ENCODE measurements around the gene KMT2B. TPM values are rescaled to one million over a fixed set of nuclear protein-coding genes. Genes with fewer than 3 reads are reported as not detected.

The KMT2B gene
- total RNA-seq, 1 donor from 2014 or later: 65.6 TPM

DNA sequence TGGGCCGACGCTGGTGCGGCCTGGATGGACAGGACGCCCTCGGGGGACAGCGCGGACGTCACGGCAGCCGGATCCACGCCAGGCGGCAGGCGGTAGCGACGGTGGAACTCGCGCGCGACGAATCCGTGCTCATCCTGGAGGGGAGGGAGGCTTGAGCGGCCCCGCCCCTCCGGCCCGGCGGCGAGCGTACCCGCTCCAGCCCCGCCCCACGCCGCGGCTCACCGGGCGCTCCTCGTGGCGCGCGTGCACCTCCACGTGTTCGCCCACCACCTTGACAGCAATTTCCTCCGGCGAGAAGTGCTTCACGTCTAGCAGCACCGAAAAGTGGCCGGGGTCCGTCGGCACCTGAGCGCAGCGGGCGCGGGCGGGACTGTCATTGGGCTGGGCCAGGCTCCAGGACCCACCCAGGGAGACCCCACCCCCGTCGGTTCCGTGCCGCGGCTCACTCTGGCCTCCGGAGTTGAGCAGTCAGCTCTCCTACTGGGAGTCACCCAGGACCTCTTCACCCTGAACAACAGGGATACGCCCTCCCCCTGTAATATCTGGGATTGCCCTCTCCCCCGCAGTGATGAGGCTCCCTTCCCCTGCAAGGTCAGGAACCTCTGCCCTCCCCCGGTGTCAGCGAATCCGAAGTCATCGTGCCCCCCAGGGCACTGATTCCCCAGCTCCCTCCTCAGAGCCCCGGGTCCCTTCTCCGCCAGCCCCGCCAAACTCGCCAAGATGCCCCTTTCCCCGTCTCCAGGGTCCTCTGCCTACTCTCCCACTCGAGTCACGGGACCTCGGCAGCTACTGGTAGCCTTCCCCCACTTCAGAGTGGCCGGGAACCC lies 38.0 kb downstream of the KMT2B start:
- intact Hi-C loops (cut with micrococcal nuclease): loop anchor here (5.0 kb wide), 1 partner anchor 208 kb away; the partner anchor contains the start of gene TMEM147
- Mint-ChIP-seq H3K9me3 (no peaks in the 10 kb centered on the region), H3K27ac (no peak overlapping the region), H3K4me3 (peak overlapping the region; percentile 67), H3K36me3 (ENCODE audit: low read depth) (peaks cover 34% of the 10 kb centered on the region), H3K4me1 (peaks cover 33% of the 10 kb centered on the region), H3K27me3 (peaks cover 15% of the 10 kb centered on the region)
- TF ChIP-seq, protein P1, sequence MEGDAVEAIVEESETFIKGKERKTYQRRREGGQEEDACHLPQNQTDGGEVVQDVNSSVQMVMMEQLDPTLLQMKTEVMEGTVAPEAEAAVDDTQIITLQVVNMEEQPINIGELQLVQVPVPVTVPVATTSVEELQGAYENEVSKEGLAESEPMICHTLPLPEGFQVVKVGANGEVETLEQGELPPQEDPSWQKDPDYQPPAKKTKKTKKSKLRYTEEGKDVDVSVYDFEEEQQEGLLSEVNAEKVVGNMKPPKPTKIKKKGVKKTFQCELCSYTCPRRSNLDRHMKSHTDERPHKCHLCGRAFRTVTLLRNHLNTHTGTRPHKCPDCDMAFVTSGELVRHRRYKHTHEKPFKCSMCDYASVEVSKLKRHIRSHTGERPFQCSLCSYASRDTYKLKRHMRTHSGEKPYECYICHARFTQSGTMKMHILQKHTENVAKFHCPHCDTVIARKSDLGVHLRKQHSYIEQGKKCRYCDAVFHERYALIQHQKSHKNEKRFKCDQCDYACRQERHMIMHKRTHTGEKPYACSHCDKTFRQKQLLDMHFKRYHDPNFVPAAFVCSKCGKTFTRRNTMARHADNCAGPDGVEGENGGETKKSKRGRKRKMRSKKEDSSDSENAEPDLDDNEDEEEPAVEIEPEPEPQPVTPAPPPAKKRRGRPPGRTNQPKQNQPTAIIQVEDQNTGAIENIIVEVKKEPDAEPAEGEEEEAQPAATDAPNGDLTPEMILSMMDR (IDR thresholded peaks at IDR 0.05): no peak
- ChIA-PET POLR2A (interaction anchor here (2.1 to 3.8 kb wide), 3 partner anchors 12 to 37 kb away, joined by 5 to 69 read pairs (median 12); partner anchors contain the start of genes IGFLR1, PSENEN and U2AF1L4), CTCF (interaction anchor here (0.9 kb wide), 1 partner anchor 11 kb away, joined by 3 read pairs; the partner anchor contains the start of genes PSENEN and U2AF1L4)
- ATAC-seq (ENCODE audit: low read depth) (no peak), DNase-seq (no peak)

DNA sequence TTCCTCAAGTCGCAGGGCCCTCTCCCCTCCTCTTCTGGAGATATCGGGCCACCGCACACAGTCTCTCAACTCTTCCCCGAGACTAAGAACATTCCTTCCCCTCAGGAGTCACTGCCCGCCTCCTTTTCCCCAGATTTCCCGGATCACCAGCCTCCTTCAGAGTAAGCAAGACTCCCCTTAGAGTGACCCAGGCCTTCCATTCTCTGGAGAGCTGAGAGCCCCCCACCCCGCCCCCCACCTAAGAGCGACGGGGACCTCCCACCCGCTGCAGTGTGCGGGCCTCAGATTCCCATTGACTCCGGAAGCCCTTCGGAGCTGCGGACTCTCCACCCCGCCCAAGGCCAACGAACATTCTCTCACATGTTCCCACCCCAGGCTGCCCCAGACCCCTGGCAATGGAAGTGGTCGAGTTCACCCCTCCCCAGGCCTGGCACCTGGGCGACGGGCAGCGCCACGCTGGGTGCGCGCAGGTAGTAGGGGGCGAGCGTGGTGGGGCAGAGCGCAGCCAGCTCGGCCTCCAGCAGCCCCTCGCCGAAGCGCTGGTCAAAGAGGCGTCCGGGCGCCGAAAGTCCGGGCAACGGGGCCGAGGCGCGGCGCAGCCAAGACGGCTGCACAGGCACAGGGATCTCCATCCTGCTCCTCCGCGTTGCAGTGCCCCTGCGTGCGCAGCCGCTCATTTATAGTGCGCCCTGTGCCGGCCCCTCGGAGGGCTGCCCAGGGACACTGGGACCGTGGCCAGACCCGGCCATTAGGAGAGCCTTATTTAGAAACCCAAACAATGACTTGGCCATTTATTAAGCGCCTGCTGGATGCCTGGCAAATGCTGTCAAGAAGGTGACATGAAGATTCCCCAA lies 38.8 kb downstream of the KMT2B start, which contains the start of gene HSPB6:
TSS of gene HSPB6 (minus strand) at position 653 of the 854 bp plus-strand sequence. CDS start at position 632, 21 bp downstream.
- Mint-ChIP-seq H3K9me3 (no peaks in the 10 kb centered on the region), H3K4me1 (peaks cover 33% of the 10 kb centered on the region), H3K36me3 (ENCODE audit: low read depth) (peaks cover 34% of the 10 kb centered on the region), H3K27me3 (peaks cover 15% of the 10 kb centered on the region), H3K27ac (peak within 1 kb of the TSS; percentile 96), H3K4me3 (peak within 1 kb of the TSS; percentile 97)
- CTCF ChIA-PET: interaction anchor here (0.9 kb wide), 1 partner anchor 11 kb away, joined by 3 read pairs; the partner anchor contains the start of genes PSENEN and U2AF1L4
- TF ChIP-seq, protein P1 (IDR thresholded peaks at IDR 0.05): no peak
- POLR2A ChIA-PET: interaction anchor here (0.7 to 3.8 kb wide), 6 partner anchors 7 to 55 kb away, joined by 3 to 69 read pairs (median 10); partner anchors contain the start of genes IGFLR1, LIN37, PSENEN and U2AF1L4
- DNase-seq (no peak), ATAC-seq (ENCODE audit: low read depth) (no peak)
- intact Hi-C loops (cut with micrococcal nuclease): loop anchor here (5.0 kb wide), 1 partner anchor 209 kb away; the partner anchor contains the start of gene TMEM147

DNA sequence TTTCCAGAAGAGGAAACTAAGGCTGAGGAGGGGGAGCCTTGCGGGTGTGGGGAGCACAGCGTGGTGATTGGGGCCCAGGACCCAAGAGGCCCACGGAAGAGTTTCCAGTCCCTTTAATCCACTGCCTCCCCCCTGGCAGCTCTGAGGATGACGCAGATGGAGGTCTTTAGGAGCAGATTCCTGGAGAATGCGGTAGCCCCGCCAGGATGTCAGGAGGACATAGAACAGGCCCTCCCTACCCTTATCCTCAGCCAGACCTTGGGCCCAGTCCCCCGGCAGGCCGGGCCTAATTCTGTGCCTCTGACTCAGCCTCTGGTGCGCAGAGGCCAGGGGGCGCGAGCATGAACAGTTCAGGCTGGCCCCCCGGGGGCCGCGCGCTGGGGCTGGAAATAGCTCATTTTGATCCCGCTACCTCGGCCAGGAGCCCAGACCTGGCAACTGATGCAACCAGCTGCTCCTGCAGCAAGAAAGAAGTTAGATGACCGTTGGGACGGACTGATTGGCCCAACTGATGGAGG lies 39.5 kb downstream of the KMT2B start:
- no peak for ATAC-seq (ENCODE audit: low read depth)
- Mint-ChIP-seq H3K4me1 (peaks cover 33% of the 10 kb centered on the region), H3K27ac (peak overlapping the region; percentile 96), H3K4me3 (peak overlapping the region; percentile 97), H3K27me3 (peaks cover 15% of the 10 kb centered on the region), H3K9me3 (no peaks in the 10 kb centered on the region), H3K36me3 (ENCODE audit: low read depth) (peaks cover 36% of the 10 kb centered on the region)
- TF ChIP-seq, protein P1 (IDR thresholded peaks at IDR 0.05): no peak
- ChIA-PET CTCF (no interaction called here), POLR2A (interaction anchor here (0.7 to 3.8 kb wide), 6 partner anchors 8 to 55 kb away, joined by 3 to 69 read pairs (median 10); partner anchors contain the start of genes IGFLR1, LIN37, PSENEN and U2AF1L4)
- intact Hi-C loops (cut with micrococcal nuclease): loop anchor here (5.0 kb wide), 1 partner anchor 210 kb away; the partner anchor contains the start of gene TMEM147
- DNase-seq: no peak

DNA sequence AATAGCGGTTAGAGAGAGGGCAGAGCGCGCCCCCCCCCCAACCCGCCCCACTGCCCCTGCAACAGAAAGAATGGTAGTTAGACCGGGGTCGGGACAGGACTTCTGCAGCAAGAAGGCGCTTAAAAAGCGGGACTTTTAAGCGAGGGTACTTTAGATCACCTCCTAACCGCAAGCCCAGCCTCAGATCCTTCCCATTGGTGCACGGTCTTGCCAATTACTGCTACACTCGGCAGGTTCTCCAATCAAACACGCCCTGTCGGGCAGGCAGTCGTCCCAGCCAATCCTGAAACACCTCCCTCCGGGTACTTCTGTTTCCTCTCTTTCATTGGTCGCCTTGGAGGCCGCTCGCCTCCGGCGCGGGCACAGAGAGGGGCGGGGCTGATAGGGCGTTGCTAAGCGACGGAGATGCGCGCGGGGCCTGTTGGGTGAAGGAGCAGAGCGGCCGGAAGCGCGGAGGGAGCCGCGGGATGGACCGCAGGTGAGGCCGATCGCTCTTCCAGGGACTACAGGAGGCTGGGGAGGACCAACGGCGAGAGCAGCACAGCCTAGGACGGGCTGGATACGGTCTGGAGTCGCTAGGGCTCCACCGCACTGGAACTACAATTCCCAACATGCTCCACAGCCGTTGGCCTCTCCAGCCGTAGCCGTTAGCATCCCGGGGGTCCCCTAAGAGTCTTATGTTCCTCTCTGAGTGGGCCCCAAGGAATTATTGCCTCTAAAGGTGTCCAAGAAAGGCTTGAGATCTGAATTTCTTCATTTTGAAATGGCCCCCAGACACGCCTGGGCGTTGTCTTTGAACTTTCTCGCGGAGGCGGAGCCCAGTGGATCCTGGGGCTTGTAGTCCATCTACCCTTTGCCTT lies 40.2 kb downstream of the KMT2B start, which contains the start of gene PROSER3:
TSS of gene PROSER3 (plus strand) at position 428 of the 860 bp plus-strand sequence. CDS start at position 468, 40 bp downstream.
- ATAC-seq (ENCODE audit: low read depth) (peak; percentile 95), DNase-seq (peak; percentile 94)
- H3K27me3 Mint-ChIP-seq: peaks cover 15% of the 10 kb centered on the region
- CTCF ChIA-PET: no interaction called here
- H3K9me3 Mint-ChIP-seq: no peaks in the 10 kb centered on the region
- POLR2A ChIA-PET: interaction anchor here (0.7 to 3.8 kb wide), 6 partner anchors 8 to 56 kb away, joined by 3 to 69 read pairs (median 10); partner anchors contain the start of genes IGFLR1, LIN37, PSENEN and U2AF1L4
- H3K36me3 Mint-ChIP-seq (ENCODE audit: low read depth): peaks cover 33% of the 10 kb centered on the region
- H3K27ac Mint-ChIP-seq: peak within 1 kb of the TSS; percentile 96
- peak within 1 kb of the TSS; percentile 97 for H3K4me3 Mint-ChIP-seq
- intact Hi-C loops (cut with micrococcal nuclease): loop anchor here (1.0 to 5.0 kb wide), 5 partner anchors 10 to 211 kb away; partner anchors contain the start of genes ARHGAP33, LIN37 and TMEM147
- H3K4me1 Mint-ChIP-seq: peaks cover 33% of the 10 kb centered on the region
- TF ChIP-seq, protein P1 (IDR thresholded peaks at IDR 0.05): no peak

All from activated B cell treated with CpG ODN at 0.5 μM for 24 hours (primary cell).